Measurements from ENCODE around the gene MYO5C. TPM values are rescaled to one million over a fixed set of nuclear protein-coding genes. Genes with fewer than 3 reads are reported as not detected.

MYO5C gene
- total RNA-seq, 4 donors from 2014 or later: 28.9 to 36.9 (median 32.5) TPM

DNA sequence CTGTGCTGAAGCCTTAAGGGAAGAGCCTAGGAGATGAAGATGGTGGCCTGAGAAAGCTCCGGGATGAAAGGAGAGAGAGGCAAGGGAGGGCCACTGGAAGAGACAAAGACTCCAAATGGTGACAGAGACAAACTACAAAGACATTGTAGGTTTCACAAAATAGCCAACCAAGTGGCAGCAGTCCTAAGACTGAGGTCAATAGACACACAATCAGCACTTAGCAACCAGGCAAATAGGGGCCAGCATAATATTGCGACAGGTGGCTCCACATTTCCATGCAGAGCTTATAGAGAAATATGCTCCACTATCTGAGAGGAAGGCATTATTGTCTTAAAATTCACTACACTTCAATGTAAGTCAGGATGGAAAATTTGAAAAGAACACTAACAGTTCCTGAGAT is 22.1 kb upstream of the MYO5C start:
- Histone ChIP-seq H3K27me3 (no peaks in the 10 kb centered on the region), H3K4me3 (no peak overlapping the region), H3K4me1 (no peaks in the 10 kb centered on the region), H3K36me3 (no peaks in the 10 kb centered on the region), H3K9me3 (no peaks in the 10 kb centered on the region), H3K27ac (no peak overlapping the region)
- TF ChIP-seq POLR2A (IDR thresholded peaks at IDR 0.05): no peak
- TF ChIP-seq, protein P1, sequence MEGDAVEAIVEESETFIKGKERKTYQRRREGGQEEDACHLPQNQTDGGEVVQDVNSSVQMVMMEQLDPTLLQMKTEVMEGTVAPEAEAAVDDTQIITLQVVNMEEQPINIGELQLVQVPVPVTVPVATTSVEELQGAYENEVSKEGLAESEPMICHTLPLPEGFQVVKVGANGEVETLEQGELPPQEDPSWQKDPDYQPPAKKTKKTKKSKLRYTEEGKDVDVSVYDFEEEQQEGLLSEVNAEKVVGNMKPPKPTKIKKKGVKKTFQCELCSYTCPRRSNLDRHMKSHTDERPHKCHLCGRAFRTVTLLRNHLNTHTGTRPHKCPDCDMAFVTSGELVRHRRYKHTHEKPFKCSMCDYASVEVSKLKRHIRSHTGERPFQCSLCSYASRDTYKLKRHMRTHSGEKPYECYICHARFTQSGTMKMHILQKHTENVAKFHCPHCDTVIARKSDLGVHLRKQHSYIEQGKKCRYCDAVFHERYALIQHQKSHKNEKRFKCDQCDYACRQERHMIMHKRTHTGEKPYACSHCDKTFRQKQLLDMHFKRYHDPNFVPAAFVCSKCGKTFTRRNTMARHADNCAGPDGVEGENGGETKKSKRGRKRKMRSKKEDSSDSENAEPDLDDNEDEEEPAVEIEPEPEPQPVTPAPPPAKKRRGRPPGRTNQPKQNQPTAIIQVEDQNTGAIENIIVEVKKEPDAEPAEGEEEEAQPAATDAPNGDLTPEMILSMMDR (IDR thresholded peaks at IDR 0.05): no peak
- intact Hi-C loops (cut with DNase I; ENCODE audit: low total_unique reads): no loop called here
- no peak for DNase-seq

DNA sequence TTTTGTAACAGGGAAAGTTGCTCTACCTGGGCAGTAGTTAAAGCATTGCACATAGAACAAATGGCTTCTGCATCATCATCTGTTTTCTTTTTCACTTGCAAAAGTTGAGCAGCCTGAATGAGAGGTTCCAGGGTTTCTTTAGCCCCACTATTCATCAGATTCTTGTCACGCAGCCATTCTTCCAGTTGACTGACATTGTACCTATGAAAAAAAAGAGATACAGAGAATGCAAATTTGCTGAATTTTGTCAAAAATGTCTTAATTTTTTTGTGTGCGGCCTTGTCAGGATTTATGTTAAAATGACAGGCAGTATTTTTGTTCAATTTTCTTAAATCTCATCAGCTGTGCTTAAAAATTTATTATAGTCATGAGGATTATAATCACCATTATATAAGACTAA is 21.4 kb upstream of the MYO5C start:
- Histone ChIP-seq H3K4me1 (no peaks in the 10 kb centered on the region), H3K9me3 (no peaks in the 10 kb centered on the region), H3K27me3 (no peaks in the 10 kb centered on the region), H3K27ac (no peak overlapping the region), H3K4me3 (no peak overlapping the region), H3K36me3 (no peaks in the 10 kb centered on the region)
- TF ChIP-seq, protein P1 (IDR thresholded peaks at IDR 0.05): no peak
- TF ChIP-seq POLR2A (IDR thresholded peaks at IDR 0.05): no peak
- intact Hi-C loops (cut with DNase I; ENCODE audit: low total_unique reads): no loop called here
- no peak for DNase-seq

DNA sequence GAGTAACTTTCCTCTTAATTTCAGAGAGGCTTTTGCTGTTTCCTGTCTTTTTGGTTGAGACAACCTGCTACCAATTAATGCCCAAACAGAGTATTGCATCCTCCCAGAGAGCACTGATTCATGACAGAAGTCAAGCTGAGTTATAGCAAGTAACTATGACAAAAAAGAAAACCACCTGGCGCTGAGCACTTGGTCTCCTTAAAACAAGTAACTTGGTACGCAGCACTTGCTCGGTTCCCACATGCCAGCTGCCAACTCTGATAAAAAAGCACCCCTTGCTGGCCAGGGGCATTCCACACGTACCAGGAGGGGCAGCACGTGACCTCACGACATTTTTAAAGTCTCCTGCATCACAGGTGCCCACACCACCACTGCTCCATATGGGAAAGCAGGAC is 13.5 kb upstream of the MYO5C start:
- H3K9me3 ChIP-seq: no peaks in the 10 kb centered on the region
- H3K27me3 ChIP-seq: no peaks in the 10 kb centered on the region
- no peaks in the 10 kb centered on the region for H3K36me3 ChIP-seq
- no peak overlapping the region for H3K27ac ChIP-seq
- intact Hi-C loops (cut with DNase I; ENCODE audit: low total_unique reads): no loop called here
- H3K4me1 ChIP-seq: no peaks in the 10 kb centered on the region
- no peak for TF ChIP-seq POLR2A (IDR thresholded peaks at IDR 0.05)
- TF ChIP-seq, protein P1 (IDR thresholded peaks at IDR 0.05): no peak
- no peak for DNase-seq
- no peak overlapping the region for H3K4me3 ChIP-seq

DNA sequence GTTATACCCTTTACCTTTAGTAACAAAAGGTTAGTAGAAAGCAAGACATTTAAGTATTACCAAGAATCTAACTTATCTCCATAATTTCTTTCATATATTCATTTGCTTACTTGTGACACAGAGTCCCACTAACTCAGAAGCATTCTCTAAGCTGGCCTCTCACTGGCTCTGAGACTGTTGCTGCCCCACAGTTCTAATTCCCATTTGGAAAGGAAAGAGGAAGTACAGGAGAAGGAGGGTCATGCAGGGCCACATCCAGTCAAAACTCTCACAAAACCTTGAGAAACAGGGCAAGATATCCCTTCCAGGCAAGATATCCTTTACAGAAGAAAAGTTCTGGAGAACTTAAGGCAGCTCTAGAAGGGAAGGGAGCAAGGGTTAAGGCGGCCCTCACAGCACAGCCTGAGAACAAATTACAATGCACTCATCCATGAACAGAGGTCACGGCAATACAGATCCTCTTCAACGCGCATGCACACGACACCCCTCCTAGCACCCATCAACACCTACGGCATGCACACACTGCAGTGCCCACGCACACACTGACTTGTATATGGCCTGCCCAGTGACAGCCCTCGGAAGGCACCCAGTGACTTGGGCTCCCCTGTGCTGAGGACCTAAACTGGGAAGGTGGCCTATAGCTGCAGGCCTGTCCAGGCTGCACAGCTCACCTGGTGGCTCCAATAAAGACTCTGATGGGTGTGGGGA is 13.0 kb upstream of the MYO5C start:
- Histone ChIP-seq H3K27ac (no peak overlapping the region), H3K9me3 (no peaks in the 10 kb centered on the region), H3K27me3 (no peaks in the 10 kb centered on the region), H3K4me3 (no peak overlapping the region), H3K4me1 (no peaks in the 10 kb centered on the region), H3K36me3 (no peaks in the 10 kb centered on the region)
- intact Hi-C loops (cut with DNase I; ENCODE audit: low total_unique reads): no loop called here
- DNase-seq: no peak
- no peak for TF ChIP-seq POLR2A (IDR thresholded peaks at IDR 0.05)
- TF ChIP-seq, protein P1 (IDR thresholded peaks at IDR 0.05): no peak

DNA sequence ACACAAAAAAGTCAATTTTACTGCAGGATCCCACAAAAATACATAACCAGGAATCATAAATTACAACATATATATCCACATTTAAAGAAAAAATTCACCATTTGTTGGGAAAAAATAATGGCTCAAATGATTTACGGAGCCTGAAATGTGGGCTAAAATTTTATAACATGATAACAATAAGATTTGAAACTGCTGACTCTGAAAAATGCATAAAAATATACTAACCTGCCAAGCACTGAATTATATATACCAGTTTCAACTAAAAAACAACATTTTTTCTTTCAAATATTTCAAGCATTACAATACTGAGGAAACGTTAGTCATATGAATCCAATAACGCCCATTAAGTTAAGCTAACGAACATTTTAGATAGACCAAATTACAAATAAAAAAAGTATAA is 12.2 kb upstream of the MYO5C start:
- no peak for DNase-seq
- H3K27me3 ChIP-seq: no peaks in the 10 kb centered on the region
- no peaks in the 10 kb centered on the region for H3K4me1 ChIP-seq
- H3K9me3 ChIP-seq: no peaks in the 10 kb centered on the region
- no peaks in the 10 kb centered on the region for H3K36me3 ChIP-seq
- TF ChIP-seq, protein P1 (IDR thresholded peaks at IDR 0.05): no peak
- no peak for TF ChIP-seq POLR2A (IDR thresholded peaks at IDR 0.05)
- intact Hi-C loops (cut with DNase I; ENCODE audit: low total_unique reads): no loop called here
- no peak overlapping the region for H3K4me3 ChIP-seq
- H3K27ac ChIP-seq: no peak overlapping the region

Data from uterus (tissue), 4 donors.